ENCODE results near the gene MAP2K3. TPM values are rescaled to one million over a fixed set of nuclear protein-coding genes. Genes with fewer than 3 reads are reported as not detected.

The MAP2K3 gene
- polyA plus RNA-seq, 1 donor from 2014 or later = 5.3 TPM

GRCh38 chr17:21353326-21354010 is 69.0 kb downstream of the MAP2K3 start:
- Histone ChIP-seq H3K9me2 (ENCODE audit: insufficient read depth, low read length) (no peaks in the 10 kb centered on the region), H3K27ac (ENCODE audit: low read length) (no peak overlapping the region), H3K36me3 (ENCODE audit: insufficient read depth, low read length) (no peaks in the 10 kb centered on the region), H3K27me3 (ENCODE audit: insufficient read depth, low read depth, low read length) (no peaks in the 10 kb centered on the region), H3K9me3 (ENCODE audit: low read length) (no peaks in the 10 kb centered on the region), H3K4me3 (ENCODE audit: low read length) (no peak overlapping the region), H4K20me1 (ENCODE audit: insufficient read depth) (no peaks in the 10 kb centered on the region), H3K79me2 (replicated peaks; ENCODE audit: insufficient read depth, low read length) (no peaks in the 10 kb centered on the region), H3K4me2 (ENCODE audit: low read length) (no peak overlapping the region), H3K9ac (ENCODE audit: low read length) (no peak overlapping the region), H2AFZ (ENCODE audit: low read depth, low read length) (no peak overlapping the region), H3F3A (ENCODE audit: insufficient read depth, low read length, poor library complexity, severe bottlenecking) (no peaks in the 10 kb centered on the region)
- TF ChIP-seq, protein P1, sequence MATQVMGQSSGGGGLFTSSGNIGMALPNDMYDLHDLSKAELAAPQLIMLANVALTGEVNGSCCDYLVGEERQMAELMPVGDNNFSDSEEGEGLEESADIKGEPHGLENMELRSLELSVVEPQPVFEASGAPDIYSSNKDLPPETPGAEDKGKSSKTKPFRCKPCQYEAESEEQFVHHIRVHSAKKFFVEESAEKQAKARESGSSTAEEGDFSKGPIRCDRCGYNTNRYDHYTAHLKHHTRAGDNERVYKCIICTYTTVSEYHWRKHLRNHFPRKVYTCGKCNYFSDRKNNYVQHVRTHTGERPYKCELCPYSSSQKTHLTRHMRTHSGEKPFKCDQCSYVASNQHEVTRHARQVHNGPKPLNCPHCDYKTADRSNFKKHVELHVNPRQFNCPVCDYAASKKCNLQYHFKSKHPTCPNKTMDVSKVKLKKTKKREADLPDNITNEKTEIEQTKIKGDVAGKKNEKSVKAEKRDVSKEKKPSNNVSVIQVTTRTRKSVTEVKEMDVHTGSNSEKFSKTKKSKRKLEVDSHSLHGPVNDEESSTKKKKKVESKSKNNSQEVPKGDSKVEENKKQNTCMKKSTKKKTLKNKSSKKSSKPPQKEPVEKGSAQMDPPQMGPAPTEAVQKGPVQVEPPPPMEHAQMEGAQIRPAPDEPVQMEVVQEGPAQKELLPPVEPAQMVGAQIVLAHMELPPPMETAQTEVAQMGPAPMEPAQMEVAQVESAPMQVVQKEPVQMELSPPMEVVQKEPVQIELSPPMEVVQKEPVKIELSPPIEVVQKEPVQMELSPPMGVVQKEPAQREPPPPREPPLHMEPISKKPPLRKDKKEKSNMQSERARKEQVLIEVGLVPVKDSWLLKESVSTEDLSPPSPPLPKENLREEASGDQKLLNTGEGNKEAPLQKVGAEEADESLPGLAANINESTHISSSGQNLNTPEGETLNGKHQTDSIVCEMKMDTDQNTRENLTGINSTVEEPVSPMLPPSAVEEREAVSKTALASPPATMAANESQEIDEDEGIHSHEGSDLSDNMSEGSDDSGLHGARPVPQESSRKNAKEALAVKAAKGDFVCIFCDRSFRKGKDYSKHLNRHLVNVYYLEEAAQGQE (IDR thresholded peaks at IDR 0.05; ENCODE audit: borderline replicate concordance) = no peak
- TF ChIP-seq EP300 (conservative IDR thresholded peaks at IDR 0.05; ENCODE audit: poor library complexity, severe bottlenecking) (no peak), SMC3 (conservative IDR thresholded peaks at IDR 0.05; ENCODE audit: poor library complexity) (no peak), POLR2AphosphoS5 (IDR thresholded peaks at IDR 0.05) (no peak), EZH2 (IDR thresholded peaks at IDR 0.05; ENCODE audit: borderline replicate concordance, insufficient read depth, low read length, poor library complexity, severe bottlenecking) (no peak), MXI1 (conservative IDR thresholded peaks at IDR 0.05; ENCODE audit: poor library complexity, severe bottlenecking) (no peak), RAD21 (conservative IDR thresholded peaks at IDR 0.05) (no peak), TAF1 (IDR thresholded peaks at IDR 0.05; ENCODE audit: low read depth) (no peak)
- TF ChIP-seq, protein P2, sequence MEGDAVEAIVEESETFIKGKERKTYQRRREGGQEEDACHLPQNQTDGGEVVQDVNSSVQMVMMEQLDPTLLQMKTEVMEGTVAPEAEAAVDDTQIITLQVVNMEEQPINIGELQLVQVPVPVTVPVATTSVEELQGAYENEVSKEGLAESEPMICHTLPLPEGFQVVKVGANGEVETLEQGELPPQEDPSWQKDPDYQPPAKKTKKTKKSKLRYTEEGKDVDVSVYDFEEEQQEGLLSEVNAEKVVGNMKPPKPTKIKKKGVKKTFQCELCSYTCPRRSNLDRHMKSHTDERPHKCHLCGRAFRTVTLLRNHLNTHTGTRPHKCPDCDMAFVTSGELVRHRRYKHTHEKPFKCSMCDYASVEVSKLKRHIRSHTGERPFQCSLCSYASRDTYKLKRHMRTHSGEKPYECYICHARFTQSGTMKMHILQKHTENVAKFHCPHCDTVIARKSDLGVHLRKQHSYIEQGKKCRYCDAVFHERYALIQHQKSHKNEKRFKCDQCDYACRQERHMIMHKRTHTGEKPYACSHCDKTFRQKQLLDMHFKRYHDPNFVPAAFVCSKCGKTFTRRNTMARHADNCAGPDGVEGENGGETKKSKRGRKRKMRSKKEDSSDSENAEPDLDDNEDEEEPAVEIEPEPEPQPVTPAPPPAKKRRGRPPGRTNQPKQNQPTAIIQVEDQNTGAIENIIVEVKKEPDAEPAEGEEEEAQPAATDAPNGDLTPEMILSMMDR (IDR thresholded peaks at IDR 0.05; ENCODE audit: poor library complexity, severe bottlenecking) = no peak

GRCh38 chr17:21354796-21355385 is 70.4 kb downstream of the MAP2K3 start:
- no peaks in the 10 kb centered on the region for H3K79me2 ChIP-seq (replicated peaks; ENCODE audit: insufficient read depth, low read length)
- H3K27ac ChIP-seq (ENCODE audit: low read length) = no peak overlapping the region
- TF ChIP-seq EP300 (conservative IDR thresholded peaks at IDR 0.05; ENCODE audit: poor library complexity, severe bottlenecking) = no peak
- no peak for TF ChIP-seq RAD21 (conservative IDR thresholded peaks at IDR 0.05)
- TF ChIP-seq, protein P1 (IDR thresholded peaks at IDR 0.05; ENCODE audit: borderline replicate concordance) = no peak

More at GRCh38 chr17:21354796-21355385, 70.4 kb downstream of the MAP2K3 start:
- Histone ChIP-seq H3F3A (ENCODE audit: insufficient read depth, low read length, poor library complexity, severe bottlenecking) (no peaks in the 10 kb centered on the region), H3K4me3 (ENCODE audit: low read length) (no peak overlapping the region), H3K4me2 (ENCODE audit: low read length) (no peak overlapping the region), H3K9ac (ENCODE audit: low read length) (no peak overlapping the region), H3K27me3 (ENCODE audit: insufficient read depth, low read depth, low read length) (no peaks in the 10 kb centered on the region), H3K9me2 (ENCODE audit: insufficient read depth, low read length) (no peaks in the 10 kb centered on the region), H2AFZ (ENCODE audit: low read depth, low read length) (no peak overlapping the region), H4K20me1 (ENCODE audit: insufficient read depth) (no peaks in the 10 kb centered on the region), H3K9me3 (ENCODE audit: low read length) (no peaks in the 10 kb centered on the region), H3K36me3 (ENCODE audit: insufficient read depth, low read length) (no peaks in the 10 kb centered on the region)

All from neural cell (in vitro differentiated cells).